GM21528 (cell line): ENCODE measurements around the gene ARHGEF1.
A peak's percentile ranks its signal among the peaks of the same experiment; 100 is the strongest.

Experiments
- ATAC-seq: cut with Tn5 transposase; IDR thresholded peaks from one replicate; pipeline ENCODE4 v1.9.1; 2021; ENCODE audit warnings: mild to moderate bottlenecking, moderate library complexity; ENCODE audit not compliant: unreplicated experiment, low FRiP score

The ARHGEF1 gene

DNA sequence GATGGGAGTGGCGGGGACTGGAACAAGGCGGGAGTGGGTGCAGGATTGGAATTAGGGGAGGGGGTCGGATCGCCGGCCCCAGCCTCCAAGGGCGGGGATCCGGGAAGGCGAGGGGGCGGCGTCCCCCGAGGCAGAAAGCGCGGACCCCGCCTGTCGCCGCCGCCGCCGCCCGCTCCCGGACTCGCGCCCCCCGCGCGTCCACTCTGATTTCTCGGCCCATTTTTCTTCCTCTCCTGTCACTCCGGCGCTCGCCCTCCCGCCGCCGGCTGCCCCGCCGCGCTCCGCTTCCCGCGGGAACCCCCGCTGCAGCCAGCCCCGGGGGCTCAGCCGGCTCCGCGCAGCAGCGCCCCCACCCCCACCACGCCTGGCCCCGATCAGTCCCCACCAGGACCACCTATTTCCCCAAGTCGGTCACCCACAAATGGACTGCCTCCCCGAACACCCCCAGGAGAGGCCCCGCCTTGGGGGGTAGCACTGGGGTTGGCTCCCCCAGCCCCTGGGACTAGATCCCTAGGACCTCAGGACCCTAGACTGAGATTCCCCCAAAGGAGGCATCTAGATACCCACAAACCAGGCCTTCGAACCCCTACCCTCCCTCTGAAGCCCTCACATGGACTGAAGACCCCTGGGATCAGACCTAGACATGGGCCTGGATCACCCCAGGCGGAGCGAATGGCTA is 57.9 kb downstream of the ARHGEF1 start:
- no peak for ATAC-seq

DNA sequence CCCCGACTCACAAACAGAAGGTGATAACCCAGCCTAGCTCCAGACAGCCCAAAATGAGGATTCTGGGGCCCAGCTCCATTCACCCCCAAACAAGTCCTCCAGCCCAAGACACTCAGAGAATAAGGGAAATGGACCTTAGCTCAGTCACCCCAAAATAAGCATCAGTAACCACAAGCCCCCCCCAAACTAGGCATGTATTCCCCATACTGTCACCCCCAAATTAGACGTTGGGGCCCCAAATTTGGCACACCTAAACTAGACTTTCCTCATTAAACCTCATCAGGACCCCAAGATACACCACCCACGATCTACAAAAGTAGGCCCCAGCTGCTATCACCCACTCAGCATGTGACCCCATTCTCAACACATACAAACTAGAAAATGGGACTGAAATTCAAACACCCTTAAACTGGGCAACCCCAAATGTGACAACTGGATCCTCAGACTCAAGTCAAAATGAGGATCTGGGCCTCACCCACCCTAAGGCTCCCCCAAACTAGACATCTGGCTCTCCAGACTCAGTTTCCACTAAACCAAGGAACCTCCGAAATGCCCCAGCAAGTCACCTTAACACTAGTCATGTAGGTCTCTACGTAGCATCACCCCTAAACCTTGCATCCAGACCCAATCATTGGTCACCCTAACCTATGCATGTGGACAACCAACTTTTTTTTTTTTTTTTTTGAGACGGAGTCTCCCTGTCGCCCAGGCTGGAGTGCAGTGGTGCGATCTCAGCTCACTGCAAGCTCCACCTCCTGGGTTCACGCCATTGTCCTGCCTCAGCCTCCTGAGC is 58.6 kb downstream of the ARHGEF1 start:
- no peak for ATAC-seq

DNA sequence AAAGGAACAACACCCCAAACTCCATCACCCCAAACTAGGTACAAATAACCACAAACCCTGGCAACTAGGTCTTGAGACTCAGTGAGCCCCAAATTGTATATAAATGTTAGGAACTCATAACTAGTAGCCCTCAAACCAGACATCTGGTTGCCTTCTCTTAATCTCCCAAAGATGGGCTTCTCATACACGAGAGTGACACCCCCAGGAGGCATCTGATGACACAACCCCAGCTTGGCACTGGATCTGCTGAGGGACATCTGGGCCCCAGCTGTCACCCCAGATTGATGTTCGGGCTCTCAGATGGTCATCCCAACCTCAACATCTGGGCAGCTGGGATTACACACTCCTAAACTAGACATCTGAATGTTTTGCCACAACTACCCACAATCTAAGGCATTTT is 61.4 kb downstream of the ARHGEF1 start:
- ATAC-seq: no peak

DNA sequence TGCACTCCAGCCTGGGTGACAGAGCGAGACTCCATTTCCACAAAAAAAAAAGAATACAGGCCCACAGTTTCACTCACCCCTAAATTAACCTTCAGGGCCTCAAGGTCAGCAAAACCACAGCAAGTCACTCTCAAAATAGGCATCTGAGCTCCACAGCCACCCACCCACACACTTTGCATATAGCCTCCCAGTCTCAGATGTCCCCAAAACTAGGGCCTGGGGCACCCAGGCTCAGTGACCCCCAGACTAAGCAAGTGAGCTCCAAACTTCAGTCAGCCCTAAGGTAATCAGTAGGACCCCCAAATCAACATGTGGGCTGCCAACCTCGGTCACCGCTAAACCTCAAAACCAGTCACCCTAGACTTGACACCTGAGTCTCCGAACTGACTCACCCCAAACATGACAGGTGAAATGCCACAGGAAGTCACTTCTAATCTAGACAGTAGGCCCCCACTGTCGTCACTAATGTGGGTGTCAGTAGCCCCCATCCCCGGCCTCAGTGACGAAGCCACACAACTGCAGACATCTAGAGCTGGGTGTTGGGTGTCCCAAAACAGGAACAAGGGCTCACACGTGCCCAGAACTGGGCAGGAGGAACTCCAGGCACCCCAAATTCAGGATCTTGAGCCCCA is 62.3 kb downstream of the ARHGEF1 start:
- peak; percentile 70 for ATAC-seq

DNA sequence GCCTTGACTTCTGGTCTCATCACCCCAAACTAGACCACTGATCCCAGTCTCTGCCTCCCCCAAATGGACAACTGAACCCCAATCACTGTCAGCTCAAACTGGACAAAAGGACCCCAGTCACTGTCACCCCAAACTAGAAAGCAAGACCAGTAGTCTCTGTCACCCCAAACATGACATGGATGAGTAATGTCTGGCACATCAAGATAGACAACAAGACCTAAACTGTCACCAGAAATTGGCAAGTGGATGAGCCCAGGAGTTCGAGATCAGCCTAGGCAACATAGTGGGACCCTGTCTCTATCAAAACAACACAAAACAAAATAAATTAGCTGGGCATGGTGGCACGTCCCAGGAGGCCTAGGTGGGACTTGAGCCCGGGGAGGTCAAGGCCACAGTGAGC is 64.1 kb downstream of the ARHGEF1 start:
- ATAC-seq: no peak

DNA sequence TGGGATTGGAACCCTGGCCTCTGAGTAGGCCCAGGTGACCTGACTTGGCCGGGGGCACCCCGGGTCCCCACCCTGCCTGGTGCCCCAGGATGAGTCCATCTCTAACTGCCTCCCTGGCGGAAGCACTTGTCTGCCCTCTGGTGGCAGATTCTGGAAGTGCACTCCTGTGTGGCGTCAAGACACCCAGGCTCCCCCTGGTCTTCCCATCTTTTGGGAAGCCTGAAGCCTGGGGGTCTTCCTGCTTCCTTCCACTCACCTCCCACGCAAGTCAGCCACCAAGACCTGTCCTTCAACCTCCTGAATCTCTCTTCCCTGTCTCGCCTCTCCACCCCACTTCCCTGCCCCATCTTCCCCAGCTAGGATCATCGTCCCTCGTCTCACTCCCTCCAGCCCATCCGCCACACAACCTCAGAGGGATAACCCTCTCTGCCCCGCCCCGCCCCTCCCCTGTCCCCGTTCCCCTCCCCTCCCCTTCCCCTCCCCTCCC is 68.7 kb downstream of the ARHGEF1 start:
- no peak for ATAC-seq

DNA sequence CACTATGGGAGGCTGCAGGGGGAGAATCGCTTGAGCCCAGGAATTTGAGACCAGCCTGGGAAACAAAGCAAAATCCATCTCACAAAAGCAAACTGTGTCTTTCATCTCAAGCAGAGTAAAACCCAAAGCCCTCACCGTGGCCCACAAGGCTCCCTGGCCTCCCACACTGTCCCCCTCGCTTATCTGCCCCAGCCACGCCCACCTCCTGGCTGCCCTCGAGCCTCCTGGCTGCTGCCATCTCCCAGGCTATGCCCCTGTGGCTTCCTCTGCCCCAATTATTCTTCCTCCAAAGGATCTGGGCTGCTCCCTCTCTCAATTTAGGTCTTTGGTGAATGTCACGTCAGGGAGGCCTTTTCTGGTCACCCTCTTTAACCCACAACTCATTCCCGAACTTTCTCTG is 72.5 kb downstream of the ARHGEF1 start:
- no peak for ATAC-seq

DNA sequence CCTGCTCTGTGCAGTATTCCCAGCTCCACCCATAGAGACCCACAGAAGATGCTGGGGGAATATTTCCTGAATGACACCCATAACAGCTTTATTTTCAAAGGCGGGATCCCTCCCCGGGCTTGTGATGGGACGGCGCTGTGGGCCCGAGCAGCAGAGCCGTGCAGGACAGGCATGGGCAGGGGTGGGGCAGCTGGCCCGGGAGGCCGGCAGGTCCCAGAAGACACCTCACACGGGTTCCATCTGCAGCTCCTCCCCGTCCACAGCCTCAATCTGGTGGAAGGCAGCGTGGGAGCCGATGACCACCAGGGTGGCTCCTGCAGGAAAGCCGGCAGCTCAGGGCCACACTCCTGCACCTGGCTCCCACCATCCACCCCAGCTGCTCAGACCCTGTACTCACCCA is 73.6 kb downstream of the ARHGEF1 start:
- ATAC-seq: no peak
